Amniotic stem cell (primary cell): Measurements from ENCODE around the gene ERGIC1.

Experiments used
- DNase-seq: peaks from one replicate; lab custom pipeline; 2025; lab: John Stamatoyannopoulos, UW

ERGIC1 gene

DNA sequence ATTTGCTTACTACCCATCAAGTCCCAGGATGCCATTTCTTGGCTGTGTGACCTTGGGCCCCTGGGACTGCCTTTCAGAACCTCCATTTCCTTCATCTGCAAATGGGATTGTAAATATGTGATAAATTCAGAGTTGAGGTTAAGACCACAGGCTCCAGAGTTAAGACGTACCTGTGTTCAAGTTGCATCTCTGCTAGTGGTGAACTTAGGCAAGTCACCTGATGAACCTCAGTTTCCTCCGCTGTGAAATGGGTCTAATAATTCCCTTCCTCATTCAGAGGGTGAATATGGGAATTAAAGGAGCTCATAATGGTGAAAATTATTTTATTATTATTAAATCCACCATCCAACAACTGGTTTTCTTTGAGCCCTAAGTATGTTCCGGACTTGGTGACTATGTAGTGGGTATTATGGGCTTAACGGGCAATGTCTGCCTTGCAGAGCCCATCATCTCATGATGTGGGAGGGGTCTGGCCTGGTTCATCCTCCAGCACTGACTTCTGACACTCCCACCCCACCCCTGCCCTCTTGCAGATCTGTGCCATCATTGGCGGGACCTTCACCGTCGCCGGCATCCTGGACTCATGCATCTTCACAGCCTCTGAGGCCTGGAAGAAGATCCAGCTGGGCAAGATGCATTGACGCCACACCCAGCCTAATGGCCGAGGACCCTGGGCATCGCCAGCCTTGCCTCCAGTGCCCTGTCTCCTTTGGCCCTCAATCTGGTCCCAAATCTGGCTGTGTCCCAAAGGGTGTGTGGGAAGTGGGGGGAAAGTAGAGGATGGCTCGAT lies 116.3 kb downstream of the ERGIC1 start:
- DNase-seq, result no peak

GRCh38 chr5:172951371-172952033 lies 117.5 kb downstream of the ERGIC1 start:
- DNase-seq, result no peak

DNA sequence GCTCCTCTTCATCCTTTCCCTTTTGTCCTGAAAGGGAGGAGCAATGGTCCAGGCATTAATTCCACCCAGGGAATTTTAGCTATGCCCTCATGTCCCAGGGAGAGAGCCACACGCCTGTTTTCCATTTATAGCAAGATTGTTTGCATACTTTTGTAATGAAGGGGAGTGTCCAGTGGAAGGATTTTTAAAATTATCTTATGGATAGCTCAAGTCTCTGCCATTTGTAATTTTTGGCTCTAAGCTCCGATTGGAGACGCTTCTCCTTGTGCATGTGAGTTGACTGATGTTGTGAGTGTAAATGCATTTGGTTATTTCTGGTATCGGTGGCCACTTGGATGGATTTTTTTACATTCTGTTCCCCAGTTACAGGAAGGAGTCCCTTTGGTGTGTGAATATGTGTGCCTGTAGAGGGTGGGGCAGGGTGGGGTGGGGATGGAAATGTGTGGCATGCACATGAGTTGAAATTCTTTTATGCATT lies 118.0 kb downstream of the ERGIC1 start:
- peak; percentile 33 for DNase-seq

DNA sequence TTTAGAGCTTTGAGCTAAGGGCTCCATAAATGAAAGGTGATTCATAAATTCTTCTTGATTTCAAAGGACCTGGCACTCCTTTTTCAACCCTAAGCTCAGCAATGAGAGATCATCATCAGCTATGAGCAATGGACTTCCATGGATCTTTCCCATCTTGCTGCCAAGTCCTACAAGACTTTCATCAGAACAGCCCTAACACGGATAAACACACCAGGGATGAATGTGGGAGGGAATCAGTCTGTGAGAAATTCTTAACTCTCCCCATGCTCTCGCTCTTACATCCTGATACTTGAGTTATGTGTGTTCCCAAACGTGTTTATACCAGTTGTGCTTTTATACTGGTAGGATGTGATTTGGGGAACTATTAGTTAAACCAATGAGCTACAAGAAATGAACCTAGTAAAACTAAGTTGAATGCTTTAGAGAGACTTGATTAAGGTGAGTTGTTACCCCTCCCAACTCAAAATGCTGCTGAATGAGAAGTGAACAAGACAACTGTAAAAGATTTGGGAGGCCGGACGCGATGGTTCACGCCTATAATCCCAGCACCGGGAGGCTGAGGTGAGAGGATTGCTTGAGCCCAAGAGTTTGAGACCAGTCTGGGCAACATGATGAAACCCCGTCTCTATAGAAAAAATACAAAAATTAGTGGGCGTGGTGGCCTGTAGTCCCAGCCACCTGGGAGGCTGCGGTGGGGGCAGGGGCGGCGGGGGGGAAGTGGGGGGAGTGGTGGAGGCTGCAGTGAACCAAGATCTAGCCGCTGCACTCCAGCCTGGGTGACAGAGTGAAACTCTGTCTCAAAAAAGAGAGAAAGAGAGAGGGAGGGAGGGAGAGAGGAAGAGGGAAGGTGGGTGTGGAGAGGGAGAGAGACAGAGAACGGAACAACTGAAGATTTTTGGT lies 120.0 kb downstream of the ERGIC1 start:
- peak; percentile 25 for DNase-seq

GRCh38 chr5:172954751-172955159 lies 120.7 kb downstream of the ERGIC1 start:
- no peak for DNase-seq

DNA sequence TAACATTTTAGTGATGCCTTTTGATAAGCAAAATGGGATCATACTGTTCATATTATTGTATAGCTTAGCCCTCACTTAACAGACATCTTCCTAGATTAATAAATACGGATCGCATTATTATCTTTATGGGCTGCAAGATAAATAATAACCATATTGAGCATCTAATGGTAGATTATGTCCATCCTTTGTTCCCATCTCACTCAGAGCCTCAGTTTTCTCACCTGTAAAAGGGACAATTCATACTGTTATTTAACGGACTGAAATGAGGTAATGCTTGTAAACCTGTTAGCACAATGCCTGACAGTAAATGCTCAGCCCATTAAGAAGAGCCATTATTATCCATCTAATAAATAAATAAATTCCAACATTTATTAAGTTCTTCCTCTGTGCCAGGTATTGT lies 122.2 kb downstream of the ERGIC1 start:
- no peak for DNase-seq

GRCh38 chr5:172956936-172957335 lies 122.9 kb downstream of the ERGIC1 start:
- DNase-seq, result no peak

DNA sequence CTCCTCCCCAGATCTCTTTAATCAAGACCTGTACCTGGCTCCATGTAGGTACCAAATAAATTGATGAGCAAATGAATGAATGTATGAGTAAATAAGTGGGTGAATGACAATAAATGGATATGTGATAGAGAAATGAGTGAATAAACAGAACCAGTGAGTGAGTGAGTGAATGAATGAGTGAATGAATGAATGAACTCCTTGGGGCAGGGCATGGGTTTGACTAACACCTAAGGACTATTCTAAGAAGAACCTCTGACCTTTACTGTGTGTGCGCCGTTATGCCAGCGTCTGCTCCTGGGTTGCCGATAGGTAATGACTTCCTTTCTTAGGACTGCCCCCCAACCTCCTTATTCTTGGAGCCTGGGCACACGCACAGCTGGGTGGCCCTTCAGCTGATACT lies 123.4 kb downstream of the ERGIC1 start:
- DNase-seq, result no peak

GRCh38 chr5:172958331-172959046 lies 124.4 kb downstream of the ERGIC1 start:
- DNase-seq, result no peak

DNA sequence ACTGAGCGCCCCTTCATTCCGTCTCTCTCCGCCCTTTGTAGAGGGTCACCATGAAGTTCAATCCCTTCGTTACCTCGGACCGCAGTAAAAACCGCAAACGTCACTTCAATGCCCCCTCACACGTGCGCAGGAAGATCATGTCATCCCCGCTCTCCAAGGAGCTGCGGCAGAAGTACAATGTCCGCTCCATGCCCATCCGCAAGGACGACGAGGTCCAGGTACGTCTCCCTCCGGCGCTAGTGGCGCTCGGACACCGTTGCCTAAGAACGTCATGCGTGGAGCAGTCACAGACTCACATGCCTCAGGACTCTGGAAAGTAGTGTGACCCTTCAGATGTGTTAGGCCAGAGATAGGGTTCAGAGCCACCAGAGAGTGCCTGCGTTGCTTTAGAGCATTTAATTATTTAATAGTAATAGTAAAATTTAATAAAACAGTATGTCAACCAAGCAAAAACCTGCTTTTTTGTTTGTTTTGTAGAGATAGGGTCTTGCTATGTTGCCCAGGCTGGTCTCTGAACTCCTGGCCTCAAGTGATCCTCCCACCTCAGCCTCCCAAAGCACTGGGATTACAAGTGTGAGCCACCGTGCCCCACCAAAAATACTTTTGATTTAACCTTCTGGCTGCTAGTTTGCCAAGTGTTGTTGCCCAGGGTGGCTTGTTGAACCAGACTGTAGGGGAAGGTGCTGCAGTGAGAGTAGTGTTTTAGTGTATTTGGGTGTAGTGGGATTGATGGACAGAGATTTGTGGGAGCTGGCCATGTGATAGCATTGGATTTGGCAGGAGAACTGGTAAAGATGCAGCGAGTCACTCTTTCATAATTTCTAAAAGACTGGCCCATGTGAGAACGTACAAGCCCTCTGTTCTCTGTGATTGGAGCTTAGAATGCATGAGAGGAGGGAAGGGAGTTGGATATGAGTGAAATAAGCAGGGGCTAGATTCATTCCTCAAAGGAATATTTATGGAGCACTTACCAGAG lies 126.1 kb downstream of the ERGIC1 start:
- no peak for DNase-seq

DNA sequence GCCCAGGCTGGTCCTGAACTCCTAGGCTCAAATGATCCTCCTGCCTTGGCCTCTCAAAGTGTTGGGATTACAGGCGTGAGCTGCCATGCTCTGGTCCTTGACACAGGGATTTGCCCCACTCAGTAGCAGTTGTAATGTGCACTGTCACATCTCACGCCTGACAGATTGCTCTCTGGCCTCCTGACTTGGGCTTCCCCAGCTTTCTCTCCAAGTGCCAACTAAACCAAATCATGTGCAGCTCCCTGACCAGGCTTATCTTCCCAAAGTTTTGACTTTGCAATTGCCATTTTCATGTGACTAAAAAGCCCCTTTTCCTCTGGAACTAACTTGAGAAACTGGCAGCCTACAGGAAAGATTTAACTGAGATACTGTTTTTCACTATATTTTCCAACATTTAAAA lies 135.9 kb downstream of the ERGIC1 start:
- DNase-seq, result no peak

DNA sequence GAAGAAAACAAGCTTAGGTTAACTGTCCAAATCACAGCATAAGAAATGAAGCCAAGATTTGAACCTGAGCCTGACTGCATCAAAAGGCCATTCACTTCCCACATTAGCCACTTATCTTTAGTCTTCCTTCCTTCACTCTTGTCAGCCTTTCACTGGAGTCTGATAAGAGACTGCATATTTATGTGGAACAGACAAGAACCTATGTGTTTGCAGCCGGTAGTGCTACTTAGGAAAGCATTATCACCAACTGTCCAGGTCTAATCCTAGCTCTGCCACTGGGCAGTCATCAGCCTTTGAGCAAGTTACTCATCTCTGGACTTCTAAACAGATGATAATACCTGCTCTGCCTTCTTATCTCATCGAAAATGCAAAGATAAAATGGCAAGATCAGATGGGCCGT lies 137.4 kb downstream of the ERGIC1 start:
- DNase-seq, result no peak

DNA sequence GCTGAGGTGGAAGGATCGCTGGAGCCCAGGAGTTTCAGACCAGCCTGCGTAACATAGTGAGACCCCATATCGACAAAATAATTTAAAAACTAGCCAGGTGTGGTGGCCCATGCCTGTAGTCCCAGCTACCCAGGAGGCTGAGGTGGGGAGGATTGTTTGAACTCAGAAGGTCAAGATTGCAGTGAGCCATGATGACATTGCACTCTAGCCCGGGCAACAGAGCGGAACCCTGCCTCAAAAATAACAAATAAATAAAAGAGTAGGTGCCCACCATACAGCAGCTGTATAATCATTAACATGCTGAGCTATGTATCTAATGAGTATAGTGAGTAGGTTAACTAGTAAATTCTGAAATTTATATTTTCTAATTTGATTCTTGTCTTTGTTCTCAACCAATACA lies 138.5 kb downstream of the ERGIC1 start:
- DNase-seq, result no peak

- DNase-seq, result no peak
These were observed 139.3 kb downstream of the ERGIC1 start for GRCh38 chr5:172973127-172973916.

DNA sequence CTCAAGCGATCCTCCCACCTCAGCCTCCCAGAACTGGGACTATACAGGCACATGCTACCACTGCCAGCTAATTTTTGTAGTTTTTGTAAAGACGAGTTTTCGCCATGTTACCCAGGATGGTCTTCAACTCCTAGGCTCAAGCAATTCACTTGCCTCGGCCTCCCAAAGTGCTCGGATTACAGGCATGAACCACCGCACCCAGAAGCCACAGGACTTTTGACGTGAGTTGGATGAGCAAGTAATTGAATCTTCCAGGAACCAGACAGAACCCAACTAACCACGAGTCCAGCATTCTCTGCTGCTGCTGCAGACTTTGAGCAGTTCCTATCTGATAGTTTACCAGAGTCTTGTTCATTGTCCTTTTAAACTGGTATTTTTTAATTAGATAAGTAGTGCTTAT lies 139.9 kb downstream of the ERGIC1 start:
- no peak for DNase-seq

DNA sequence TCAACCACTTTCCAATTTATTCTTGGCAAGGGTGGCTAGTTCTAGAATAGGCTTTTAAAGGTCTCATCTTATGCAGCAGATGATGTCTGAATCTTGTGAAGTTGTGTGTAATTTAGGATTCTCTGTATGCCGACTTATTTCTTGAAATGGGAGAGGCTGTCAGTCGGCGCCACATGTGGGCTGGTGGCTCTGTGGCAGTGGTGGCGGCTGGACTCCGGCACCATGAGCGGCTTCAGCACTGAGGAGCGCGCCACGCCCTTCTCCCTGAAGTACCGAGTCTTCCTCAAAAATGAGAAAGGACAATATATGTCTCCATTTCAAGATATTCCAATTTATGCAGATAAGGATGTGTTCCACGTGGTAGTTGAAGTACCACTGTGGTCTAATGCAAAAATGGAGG lies 141.2 kb downstream of the ERGIC1 start:
- no peak for DNase-seq

GRCh38 chr5:172979778-172980177 lies 145.7 kb downstream of the ERGIC1 start:
- DNase-seq, result no peak

GRCh38 chr5:172981931-172982330 lies 147.9 kb downstream of the ERGIC1 start:
- no peak for DNase-seq

DNA sequence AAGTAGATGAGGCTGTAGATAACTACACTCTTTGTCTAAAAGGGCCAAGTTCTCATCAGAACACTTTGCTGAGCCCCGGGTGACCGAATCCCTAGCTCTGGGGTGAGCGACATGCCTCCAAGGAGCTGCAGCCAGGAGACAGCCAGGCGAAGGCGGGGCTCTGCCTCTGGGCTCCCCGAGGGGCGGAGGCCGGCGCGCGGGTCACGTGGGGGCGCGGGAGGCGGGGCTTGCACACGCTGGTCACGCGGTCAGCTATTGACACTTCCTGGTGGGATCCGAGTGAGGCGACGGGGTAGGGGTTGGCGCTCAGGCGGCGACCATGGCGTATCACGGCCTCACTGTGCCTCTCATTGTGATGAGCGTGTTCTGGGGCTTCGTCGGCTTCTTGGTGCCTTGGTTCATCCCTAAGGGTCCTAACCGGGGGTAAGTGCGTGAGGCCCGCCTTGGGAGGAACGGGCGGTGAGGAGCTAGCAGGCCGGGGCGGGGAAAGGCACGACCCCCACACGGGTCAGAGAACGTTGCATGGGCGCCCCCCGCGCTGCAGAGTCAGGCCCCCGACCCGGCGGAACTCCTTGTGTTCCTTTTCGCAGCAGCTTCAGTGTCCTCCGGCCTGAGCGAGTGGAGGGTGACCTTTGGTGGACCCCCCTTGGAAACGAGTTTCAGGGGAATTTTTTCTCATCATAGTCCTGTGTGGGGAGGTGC lies 149.6 kb downstream of the ERGIC1 start, which contains the start of gene ATP6V0E1:
ATP6V0E1 (plus strand) TSS at position 230 of the 702 bp plus-strand sequence; CDS start at position 320, 90 bp downstream.
- peak; percentile 93 for DNase-seq
